RWPE2 (cell line): ENCODE measurements around the gene TENT4A.

ENCODE experiments used
- ATAC-seq: fragments of 200-7000 bp; cut with Tn5 transposase; 3 replicates; pipeline ENCODE4 v1.9.1; 2021; ENCODE audit warnings: low read depth
- DNase-seq: peaks from one replicate; pipeline ENCODE4 v3.0.0-alpha.2; 2020; ENCODE audit warnings: low spot score
- H3K27ac ChIP-seq: fragments of 450-650 bp; 2 replicates; pipeline ENCODE4 v1.5.1; 2017; ENCODE audit warnings: mild to moderate bottlenecking; ENCODE audit not compliant: poor library complexity, severe bottlenecking
- H3K27me3 ChIP-seq: fragments of 250-450 bp; sonication (Bioruptor Pico); 2 replicates; pipeline ENCODE4 v1.5.1; 2021; ENCODE audit warnings: mild to moderate bottlenecking, moderate library complexity; ENCODE audit not compliant: insufficient read depth, poor library complexity, severe bottlenecking
- H3K36me3 ChIP-seq: fragments of 250-450 bp; sonication (Bioruptor Pico); 2 replicates; pipeline ENCODE4 v1.5.1; 2020; ENCODE audit warnings: low read depth, mild to moderate bottlenecking, moderate library complexity
- H3K4me1 ChIP-seq: fragments of 250-450 bp; sonication (Bioruptor Pico); 2 replicates; pipeline ENCODE4 v1.5.1; 2021; ENCODE audit warnings: mild to moderate bottlenecking, moderate library complexity; ENCODE audit not compliant: insufficient read depth, poor library complexity, severe bottlenecking
- H3K4me3 ChIP-seq: fragments of 250-450 bp; sonication (Bioruptor Pico); 2 replicates; pipeline ENCODE4 v1.5.1; 2021; ENCODE audit warnings: mild to moderate bottlenecking, moderate library complexity; ENCODE audit not compliant: severe bottlenecking
- H3K9me3 ChIP-seq: fragments of 250-450 bp; sonication (Bioruptor Pico); 2 replicates; pipeline ENCODE4 v1.5.1; 2021; ENCODE audit warnings: mild to moderate bottlenecking, moderate library complexity; ENCODE audit not compliant: severe bottlenecking
- TF ChIP-seq, protein P1 (sequence below): fragments of 450-650 bp; IDR thresholded peaks from one replicate; pipeline ENCODE4 v1.5.1; 2017; ENCODE audit warnings: mild to moderate bottlenecking, moderate library complexity; ENCODE audit not compliant: poor library complexity, severe bottlenecking

TENT4A gene

DNA sequence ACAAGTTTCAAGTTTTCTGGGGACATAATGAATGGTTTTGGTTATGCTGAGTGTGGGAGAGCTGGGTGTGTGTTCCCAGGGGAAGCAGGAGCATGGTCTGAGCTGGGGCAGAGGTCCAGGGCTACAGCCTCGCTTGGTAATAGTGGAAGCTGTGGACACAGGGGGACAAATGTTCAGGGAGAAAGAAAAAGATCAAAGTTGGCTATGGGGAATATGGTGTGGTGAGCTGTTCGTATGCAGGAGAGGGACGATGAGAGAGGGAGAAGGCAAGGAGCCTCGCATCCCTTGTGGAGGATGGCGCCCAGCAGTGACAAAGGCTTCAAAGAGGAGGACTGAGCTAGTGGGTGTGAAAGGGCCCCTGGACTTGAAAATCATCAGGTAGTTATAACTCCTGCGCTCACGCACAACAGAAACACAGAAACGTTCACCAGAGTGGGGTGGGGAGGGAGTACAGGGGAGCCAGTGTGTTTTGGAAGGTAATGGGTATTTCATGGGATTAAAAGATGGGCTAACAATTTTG lies 77.2 kb downstream of the TENT4A start:
- no peak for ATAC-seq
- no peaks in the 10 kb centered on the region for H3K4me1 ChIP-seq
- peaks cover 3% of the 10 kb centered on the region for H3K27me3 ChIP-seq
- H3K27ac ChIP-seq, result no peak overlapping the region
- H3K4me3 ChIP-seq, result no peak overlapping the region
- no peaks in the 10 kb centered on the region for H3K36me3 ChIP-seq
- TF ChIP-seq, protein P1, sequence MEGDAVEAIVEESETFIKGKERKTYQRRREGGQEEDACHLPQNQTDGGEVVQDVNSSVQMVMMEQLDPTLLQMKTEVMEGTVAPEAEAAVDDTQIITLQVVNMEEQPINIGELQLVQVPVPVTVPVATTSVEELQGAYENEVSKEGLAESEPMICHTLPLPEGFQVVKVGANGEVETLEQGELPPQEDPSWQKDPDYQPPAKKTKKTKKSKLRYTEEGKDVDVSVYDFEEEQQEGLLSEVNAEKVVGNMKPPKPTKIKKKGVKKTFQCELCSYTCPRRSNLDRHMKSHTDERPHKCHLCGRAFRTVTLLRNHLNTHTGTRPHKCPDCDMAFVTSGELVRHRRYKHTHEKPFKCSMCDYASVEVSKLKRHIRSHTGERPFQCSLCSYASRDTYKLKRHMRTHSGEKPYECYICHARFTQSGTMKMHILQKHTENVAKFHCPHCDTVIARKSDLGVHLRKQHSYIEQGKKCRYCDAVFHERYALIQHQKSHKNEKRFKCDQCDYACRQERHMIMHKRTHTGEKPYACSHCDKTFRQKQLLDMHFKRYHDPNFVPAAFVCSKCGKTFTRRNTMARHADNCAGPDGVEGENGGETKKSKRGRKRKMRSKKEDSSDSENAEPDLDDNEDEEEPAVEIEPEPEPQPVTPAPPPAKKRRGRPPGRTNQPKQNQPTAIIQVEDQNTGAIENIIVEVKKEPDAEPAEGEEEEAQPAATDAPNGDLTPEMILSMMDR, result no peak
- DNase-seq, result no peak
- H3K9me3 ChIP-seq, result no peaks in the 10 kb centered on the region

DNA sequence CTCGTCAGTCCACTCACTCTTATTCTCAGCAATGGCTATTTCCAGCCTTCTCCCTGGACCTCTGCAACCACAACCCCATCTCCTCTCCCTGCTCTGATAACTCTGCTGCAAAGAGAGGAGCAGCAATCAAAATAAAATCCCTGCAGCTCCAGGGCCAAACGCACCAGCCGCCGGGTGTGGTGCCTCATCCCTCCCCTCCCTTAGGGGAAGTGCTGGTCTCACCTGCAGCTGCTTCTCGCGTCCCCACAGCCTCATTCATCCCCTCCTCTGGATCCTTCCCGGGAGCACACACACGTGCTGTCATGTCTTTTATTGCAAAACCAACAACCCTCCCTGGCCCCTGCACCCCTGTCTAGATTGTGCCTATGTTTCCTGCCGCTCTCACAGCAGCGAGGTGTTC lies 77.8 kb downstream of the TENT4A start:
- no peaks in the 10 kb centered on the region for H3K36me3 ChIP-seq
- H3K27me3 ChIP-seq, result peaks cover 3% of the 10 kb centered on the region
- H3K4me3 ChIP-seq, result no peak overlapping the region
- TF ChIP-seq, protein P1, result no peak
- no peaks in the 10 kb centered on the region for H3K4me1 ChIP-seq
- H3K27ac ChIP-seq, result no peak overlapping the region
- ATAC-seq (no peak), DNase-seq (no peak)
- no peaks in the 10 kb centered on the region for H3K9me3 ChIP-seq

DNA sequence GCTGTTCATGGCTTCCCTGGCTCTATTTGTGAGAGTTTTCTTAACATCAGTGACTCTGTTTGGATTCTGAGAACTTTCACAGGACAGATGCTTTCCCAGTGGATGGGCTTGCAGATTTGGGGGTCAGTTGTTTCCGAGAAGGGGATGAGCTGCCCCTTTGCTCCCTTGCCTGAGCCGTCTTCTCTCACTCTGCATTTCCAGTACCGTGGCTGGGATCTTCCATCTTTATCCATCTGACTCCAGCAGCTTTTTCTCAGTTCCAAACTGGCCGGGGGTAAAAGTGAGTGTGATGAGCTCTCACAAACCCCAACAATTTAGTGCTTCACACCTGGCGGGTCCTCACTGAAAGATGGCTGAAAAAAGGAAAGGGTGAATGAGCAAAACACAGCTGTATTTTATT lies 79.1 kb downstream of the TENT4A start:
- Histone ChIP-seq H3K36me3 (no peaks in the 10 kb centered on the region), H3K27me3 (peaks cover 3% of the 10 kb centered on the region), H3K4me1 (no peaks in the 10 kb centered on the region), H3K27ac (no peak overlapping the region), H3K9me3 (no peaks in the 10 kb centered on the region), H3K4me3 (no peak overlapping the region)
- ATAC-seq, result no peak
- TF ChIP-seq, protein P1, result no peak
- DNase-seq, result no peak

DNA sequence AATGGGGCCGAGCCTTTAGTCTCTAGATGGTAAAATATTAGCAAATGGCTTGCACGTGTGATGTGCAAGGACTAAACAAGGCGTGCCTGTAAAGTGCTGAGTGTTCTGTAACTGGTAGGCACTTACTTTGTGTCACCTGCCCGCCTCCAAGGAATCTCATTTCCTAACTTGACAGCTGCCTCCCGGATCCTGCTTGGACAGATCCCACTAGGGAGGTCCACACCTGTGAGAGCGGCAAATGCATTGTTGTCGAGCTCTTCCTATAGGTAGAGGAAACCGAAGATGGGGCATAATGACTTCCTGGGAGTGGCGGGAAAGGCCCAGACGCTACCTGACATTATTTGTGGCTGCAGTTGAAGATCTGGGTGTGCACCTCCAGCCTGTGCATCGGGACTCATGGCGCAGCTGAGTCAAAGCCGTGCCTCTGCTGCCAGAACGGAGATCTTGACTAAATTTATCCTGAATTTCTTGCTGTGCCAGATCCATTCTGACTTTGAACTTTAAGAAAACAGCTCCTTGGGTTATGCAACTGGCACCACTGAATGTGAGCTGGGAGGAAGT lies 79.8 kb downstream of the TENT4A start:
- TF ChIP-seq, protein P1, result no peak
- ATAC-seq (no peak), DNase-seq (no peak)
- H3K4me1 ChIP-seq, result no peaks in the 10 kb centered on the region
- no peak overlapping the region for H3K4me3 ChIP-seq
- H3K27me3 ChIP-seq, result peaks cover 7% of the 10 kb centered on the region
- H3K27ac ChIP-seq, result no peak overlapping the region
- no peaks in the 10 kb centered on the region for H3K9me3 ChIP-seq
- no peaks in the 10 kb centered on the region for H3K36me3 ChIP-seq

DNA sequence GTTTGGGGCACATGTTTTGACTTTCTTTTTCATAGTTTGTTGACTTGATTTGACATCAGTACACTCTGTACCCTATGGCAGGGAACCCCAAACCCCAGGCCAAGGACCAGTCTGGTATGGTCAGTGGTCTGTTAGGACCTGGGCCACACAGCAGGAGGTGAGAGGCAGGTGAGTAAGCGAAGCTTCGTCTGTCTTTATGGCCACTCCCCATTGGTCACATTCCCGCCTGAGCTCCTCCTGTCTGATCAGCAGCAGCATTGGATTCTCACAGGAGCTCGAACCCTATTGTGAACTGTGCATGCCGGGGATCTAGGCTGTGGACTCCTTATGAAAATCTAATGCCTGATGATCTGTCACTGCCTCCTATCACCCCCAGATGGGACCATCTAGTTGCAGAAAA lies 88.0 kb downstream of the TENT4A start:
- no peak overlapping the region for H3K27ac ChIP-seq
- H3K27me3 ChIP-seq, result peaks cover 5% of the 10 kb centered on the region
- no peaks in the 10 kb centered on the region for H3K4me1 ChIP-seq
- H3K9me3 ChIP-seq, result no peaks in the 10 kb centered on the region
- H3K36me3 ChIP-seq, result no peaks in the 10 kb centered on the region
- TF ChIP-seq, protein P1, result no peak
- ATAC-seq, result no peak
- DNase-seq, result no peak
- no peak overlapping the region for H3K4me3 ChIP-seq
